NCI-H2081 (cell line): ENCODE data around the gene FILIP1L.

ENCODE experiments used
- DNase-seq, 2 experiments: peaks; one replicate each; lab custom pipeline; 2025; lab: John Stamatoyannopoulos, UW

FILIP1L gene

DNA sequence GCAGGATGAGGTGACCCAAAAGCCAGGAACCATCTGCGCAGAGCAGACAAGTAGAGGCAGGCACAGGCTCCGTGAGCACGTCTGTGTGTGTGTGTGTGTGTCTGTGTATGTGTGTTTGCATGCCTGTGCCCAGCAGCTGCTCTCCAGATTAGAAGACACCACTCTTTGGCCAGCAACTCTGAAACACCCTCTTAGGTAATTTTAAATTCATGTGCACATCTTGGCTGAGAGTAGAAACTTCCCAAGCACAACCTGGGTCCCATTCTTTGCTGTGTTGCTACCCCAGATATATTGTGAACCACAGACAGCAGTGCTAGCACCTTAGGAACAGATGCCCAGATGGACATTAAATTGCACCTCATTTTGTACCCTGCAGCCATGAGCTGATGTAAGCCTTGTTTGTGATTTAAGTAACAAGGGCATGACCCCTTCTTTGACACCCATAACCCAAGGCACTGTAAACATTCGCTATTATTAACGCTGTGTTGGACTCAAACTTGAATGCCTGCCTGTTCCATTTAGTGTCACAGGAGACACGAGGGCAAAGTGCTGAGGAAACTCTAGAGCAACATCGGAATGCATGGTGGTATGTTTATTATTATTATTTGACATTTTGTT lies at the start of gene FILIP1L:
TSS of gene FILIP1L (minus strand) at position 89 of the 618 bp plus-strand sequence.
- DNase-seq = no peak

DNA sequence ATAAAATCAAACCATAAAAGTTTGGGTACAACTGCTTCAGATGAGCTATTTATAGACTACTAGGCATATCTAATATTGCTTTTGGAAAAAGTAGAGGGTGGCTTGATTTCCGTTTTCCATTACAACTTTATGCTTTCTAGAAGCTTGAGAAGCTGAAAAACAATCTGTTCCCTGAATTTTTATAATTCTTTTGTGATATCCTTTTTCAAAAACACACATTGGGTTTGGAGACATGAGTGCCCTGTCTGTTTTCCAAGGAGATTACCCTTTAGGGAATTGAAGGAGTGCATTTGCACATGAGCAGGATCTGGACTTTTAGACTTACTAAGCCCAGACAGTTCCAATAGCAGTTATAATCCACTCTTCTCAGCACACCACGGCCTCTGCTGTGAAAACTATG lies 49.5 kb upstream of the FILIP1L start:
- DNase-seq = no peak

DNA sequence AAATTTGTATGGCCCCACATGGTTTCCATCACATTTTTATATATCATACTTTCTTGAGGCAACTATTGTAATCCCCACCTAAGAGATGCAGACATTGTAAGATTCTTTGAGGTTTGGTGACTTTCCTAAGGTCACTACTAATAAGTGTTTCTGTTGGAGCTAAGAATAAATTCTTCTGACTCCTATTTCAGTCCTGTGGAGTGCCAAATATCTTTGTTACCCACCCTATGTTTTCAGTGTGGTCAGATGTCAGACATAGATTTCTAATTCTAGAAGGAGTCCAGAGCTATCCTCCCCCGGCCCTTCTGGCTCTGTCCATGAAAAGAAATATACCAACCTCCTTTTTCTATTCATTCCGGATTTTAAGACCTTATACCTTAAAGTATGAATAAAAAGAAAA lies 46.2 kb upstream of the FILIP1L start:
- no peak for DNase-seq

DNA sequence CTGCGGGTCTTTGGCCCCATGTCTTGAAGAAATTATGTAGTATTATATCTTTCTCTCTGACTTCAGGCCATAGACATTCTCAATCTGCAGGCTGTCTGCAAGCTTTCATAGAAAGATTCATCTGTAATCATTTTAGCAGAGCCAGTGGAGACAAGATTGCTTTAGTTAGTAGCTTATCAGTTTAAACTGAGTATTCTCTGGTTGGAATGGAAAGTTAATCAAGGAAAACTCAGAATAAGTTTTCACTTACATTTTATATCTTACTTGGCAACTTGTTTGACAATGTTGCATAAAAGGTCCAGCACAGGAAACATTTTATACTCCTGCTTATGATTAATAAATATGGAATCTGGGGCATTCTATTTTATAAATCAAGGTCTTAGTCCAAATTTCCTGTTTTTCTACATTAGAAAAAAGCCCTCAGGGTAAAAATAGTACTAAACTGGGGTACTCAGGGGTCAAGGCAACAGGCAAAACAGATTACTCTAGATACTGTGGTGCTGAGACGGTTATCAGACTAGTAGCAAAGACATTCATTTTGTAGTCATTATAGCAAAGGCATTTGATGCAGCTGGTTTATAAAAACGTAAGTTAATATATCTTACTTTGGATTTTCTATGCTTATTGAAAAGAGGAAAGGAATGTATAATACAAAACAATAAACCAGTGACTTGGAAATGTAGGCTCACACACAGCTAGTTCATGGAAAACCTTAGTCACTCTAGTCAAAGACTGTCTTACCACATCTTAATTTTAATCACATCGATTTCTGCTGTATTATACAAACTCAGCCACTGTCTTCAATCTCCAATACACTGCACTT lies 45.2 kb upstream of the FILIP1L start:
- DNase-seq = no peak

DNA sequence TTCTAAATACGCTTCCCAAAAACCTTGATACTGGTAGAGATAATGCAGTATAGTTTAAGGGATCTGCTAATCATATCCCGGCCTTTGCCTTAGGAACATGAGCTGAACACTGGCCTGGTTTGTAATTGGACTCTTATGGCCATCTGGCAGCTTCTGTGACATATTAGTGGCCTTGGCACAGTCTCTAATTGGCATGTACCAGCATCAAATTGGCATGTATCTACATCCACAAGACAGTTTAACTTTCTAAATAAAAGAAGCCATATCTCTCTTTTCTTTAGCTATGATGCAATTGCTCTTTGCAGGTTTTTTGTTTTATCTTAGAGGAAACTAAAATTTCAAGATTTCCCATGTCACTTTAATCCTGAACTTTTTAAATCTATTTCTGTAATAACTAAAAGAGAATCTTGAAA lies 44.6 kb upstream of the FILIP1L start:
- DNase-seq = peak; percentile 78 to 90

DNA sequence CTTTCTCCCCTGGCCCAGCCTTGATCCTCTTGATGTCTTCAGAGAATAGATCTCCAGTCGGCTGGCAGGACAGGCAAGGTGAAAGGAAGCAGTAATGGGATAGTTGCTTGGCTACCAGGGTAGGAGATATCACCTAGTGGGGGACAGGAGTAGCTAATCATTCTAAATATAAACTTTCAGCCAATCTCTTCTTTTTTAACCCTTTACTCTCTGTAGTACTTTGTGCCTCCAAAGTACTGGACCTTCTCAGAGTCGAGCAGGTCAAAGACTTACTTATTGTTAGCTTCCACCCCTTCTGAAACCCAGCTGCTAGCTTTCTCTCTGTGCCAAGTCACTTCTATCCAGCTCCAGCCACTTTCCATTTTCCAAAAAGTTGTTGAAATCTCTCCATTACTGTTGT lies 43.4 kb upstream of the FILIP1L start:
- DNase-seq = no peak

DNA sequence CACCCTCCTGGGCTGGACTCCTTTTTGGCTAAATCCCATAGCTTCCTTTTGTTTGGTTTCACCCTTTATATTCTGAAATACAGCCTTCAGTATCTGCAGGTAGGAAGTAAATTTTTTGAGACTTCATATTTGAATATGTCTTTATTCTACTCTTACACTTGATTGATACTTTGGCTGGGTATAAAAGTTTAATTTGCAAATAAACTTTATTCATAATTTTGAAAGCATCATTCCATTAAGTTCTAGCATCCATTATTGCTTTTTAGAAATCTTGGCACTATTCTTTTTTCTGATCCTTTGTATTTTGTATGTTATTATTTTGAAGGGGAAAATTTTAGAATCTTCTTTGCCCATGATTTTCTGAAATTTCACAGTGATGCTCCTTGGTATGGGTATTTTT lies 41.3 kb upstream of the FILIP1L start:
- no peak for DNase-seq

DNA sequence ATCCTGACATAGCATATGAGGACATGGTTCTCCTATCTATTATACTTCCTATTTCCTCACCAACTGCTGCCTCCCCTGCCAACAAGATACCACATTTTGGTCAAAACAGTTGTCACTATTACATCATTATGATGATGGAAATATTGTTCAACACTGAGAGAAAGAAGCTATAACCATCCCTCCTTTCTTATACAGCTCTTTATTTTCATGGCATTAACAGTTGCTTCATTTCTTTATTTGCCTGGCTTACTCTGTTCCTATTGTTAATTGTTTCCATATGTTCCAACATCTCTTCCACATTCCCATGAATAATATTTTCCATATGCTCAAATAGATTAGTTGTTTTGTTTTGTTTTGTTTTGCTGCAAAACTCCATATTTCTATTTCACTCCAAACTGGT lies 40.8 kb upstream of the FILIP1L start:
- no peak for DNase-seq

DNA sequence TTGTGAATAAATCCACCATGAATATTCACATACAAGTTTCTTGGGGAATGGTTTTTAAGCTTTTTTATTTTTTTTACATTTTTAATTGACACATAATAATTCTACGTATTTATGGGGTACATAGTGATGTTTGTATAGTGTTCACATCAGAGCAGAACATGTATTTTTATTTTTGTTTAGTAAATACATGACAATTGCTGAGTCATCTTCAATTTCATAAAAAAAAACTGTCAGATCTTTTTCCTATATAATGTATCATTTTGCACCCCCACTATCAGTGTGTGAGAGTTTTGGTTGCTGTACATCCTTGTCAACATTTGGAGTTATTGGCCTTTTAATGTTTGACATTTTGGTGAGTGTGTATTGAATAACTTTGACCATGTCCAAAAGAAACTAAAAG lies 39.9 kb upstream of the FILIP1L start:
- DNase-seq = no peak

DNA sequence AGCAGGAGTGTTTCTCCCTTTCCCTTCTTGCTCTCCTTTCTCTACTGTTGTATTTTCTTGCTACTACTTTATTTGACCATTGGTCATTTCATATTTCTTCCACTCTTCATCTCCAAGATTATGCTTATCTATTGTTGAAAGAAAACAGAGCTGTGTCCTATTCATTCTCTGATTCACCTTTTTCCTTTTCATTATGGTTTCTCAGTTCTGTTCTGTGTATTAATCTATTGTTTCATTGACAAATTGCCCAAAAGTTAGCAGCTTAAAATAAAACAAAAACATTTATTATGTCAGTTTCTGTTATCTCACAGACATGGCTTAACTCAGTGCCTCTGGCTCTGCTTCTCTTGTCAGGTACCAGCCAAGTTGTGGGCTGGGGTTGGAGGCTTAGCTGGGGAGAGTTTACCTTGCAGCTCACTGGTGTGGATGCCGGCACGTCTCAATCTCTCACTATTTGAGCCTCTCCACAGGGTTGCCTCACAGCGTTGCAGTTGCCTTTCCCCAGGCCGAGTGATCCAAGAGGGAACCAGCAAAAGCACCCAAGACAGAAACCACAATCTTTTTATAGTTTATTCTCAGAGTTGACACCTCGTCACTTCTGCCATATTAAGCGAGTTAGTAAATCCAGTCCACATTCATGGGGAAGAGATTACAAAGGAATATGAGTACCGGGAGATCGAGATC lies 36.9 kb upstream of the FILIP1L start:
- no peak for DNase-seq

DNA sequence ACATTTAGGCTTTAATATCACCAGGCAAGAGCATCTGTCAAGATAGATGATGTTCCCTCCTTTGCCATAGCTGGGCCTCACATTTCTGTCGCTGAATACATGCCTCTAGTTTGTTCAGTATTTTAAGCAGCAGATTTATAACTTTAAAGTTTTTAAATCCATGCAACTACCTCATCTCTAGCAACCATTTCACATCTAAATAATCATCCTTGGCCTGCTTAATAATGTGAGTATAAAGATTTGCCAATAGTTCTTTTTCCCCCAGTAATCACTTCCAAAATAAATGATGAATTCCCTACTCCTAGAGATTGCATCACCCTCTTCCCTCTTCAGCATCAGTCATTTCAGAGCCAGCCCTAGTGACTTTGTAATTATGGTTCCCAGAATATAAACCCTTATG lies 36.2 kb upstream of the FILIP1L start:
- DNase-seq = no peak

DNA sequence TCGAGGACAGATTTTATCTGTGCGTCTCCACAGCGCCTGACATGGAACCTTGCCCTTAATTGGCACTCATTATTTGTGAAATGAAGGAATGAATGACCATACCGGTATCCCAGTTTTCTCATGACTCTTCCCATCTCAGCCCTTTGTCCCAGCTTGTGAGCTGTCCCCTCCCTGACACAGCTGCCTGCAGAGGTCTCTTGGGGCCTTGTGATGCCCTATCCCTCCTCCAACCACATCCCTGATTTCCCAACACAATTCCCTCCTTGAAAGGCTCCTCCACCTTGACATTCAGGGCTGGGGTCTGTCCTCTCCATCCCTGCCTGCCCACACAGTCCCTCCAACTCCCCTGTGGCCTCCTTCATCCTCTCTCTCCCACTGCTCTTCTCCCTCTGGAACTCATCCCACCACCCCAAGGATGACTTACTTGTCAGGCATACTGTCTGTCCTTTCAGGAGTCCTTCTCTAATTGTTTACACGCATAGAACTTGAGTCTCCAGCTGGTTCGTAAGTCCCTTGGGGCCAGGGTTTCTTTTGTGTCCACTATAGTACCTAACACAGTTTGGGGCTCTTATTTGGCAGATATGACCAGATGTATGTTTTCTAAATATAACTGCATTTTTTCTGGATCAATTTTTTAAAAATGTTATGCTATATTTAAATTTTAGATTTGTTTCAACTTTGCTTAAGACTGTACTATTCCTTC lies 35.6 kb upstream of the FILIP1L start:
- no peak for DNase-seq

DNA sequence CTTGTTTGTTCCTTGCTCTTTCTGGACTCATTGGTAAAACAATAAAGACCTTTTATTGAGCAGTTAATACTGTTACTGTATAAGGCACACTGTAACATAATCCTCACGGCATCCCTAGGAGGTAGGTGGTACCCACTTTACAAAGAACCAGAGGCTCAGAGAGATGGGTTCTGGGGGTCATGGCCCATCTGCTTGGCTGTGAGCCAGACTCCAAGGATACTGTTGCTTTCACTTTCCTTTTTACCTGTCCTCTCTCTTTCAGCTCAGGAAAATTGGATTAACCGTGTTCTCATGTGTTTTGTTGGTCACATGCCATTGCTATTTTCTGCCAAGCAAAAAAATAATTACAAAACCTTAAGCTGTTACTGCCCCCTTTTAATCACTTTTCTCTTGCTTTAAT lies 34.8 kb upstream of the FILIP1L start:
- DNase-seq = no peak

DNA sequence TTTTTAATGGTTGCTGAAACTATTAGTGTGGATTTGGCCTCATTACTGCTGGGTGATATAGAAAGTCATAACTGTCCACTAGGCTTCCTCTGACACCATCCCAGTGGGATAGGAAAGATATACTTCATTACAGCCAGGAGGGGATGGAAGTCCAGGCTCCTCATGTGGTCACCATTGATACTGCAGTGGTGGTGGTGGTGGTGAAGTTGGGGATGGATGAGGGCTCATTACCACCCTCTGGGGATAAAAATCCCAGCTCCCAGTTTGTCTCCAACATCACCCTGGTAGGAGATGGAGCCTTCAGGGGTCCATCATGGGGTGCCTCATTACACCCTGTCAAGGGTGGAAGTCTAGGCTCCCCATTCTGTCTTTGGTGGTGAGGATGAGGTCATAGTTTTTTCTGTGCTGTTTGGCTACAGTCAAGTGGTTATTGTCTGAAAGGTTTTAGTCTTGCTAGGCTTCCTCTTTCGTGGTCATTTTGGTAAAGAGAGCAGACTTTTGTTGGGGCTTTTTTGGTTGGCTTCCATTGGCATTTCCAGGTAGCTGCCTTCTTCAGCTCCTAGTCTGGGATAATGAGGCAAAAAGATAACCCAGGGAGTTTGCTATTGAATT lies 30.1 kb upstream of the FILIP1L start:
- DNase-seq = no peak

DNA sequence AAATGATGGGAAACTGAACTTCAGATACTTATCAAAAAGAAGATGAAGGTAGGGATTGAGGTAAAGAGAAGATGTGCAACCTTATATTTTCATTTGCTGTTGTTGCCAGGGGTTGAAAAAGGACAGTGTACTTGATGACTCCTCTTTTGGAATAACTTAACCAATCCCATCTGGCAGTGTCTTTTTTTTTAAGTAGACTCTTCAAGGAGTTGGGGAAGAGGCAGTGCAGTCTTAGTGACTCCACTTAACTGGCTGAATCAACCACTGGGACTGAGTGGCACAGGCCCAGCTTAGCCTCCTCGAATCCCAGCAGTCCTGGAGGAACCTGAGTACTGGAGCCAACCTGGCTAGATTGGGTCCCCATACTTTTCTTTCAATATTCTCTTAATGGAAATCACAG lies 27.3 kb upstream of the FILIP1L start:
- no peak for DNase-seq

DNA sequence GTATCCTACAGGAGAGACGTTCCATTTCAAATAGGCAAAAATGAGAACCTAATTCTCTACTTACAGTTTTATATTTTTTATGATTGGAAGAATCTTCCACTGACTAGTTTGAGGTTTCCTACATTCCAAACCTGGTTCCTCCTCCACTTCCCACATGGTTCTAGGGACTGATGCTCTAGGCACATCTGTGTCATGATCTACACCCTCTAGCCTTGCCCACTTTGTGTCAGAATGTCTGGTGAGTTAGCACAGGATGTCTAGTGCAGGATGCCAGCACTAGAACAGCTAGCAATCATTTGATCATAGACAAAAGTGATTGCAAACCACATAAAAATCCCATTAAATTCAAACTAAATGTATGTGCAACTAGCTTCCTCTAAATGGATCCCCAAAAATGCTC lies 26.7 kb upstream of the FILIP1L start:
- no peak for DNase-seq

DNA sequence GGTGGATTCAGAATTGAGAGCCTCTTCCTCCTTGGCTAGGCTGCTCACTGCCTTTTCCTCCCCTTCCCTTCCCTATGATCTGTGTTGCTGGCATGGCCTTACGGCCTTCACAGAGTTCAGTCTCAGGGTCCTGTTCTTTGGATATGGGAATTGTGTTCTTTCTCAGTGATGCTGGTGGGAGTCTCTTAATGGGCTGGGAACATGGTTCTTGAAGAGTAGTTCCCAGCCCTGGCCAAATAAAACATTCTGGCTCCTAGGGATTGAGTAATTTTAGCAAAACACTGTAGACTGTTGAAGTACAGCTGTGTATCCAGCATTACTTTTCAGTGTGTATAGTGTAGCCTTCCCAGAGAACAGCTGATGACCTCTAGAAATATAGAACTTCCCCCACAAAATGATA lies 22.6 kb upstream of the FILIP1L start:
- no peak for DNase-seq

DNA sequence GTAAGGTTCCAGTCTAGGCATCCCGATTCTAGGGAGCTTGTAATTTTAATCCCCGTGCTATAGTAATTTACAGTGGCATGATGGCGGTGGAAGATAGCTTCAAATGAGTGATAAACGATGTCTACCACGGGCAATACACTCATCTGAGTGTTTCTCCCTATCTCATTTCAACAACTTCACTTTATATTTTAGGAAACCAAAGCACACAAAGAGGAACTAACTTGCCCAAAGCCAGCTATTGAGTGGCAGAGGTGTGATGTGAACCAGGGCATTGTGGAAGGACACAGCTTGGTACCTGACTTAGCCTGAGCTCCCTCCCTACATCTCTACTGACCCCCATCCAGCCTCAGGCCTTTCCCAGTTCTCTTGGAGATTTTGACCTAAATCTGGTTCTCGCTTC lies 16.9 kb upstream of the FILIP1L start:
- DNase-seq = no peak

DNA sequence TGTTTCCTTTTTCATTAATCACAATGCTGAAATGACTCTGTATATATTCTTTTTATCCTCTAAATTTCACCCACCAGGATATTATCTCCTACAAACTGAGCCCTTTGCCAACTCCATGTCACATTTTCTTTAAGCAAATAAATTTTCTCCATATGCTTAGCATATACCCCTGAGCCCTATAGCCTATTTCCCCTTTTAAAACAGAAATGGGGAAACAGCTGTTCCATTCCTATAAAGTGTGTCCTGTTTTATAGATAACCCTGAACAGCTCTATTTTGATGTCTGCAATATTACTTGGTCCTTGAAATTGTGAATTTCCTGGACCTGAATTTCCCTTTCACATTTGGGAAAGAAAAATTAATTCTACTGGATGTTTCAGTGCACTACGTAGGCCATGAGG lies 15.6 kb upstream of the FILIP1L start:
- no peak for DNase-seq

DNA sequence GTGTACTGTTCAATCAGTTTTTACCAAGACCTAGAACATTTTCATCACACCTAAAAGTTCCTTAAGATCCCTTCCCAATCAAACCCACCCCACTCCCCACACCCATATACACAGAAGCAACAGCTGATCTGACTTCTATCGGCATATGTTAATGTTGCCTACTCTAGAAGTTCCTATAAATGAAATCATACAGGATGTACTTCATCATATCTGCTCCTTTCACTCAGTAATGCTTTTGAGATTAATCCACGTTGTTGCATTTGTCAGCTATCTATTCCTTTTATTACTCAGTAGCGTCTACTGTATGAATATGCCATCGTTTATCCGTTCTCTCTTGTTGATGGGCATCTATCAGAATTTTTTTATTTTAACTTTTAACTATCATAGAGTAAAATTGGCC lies 14.3 kb upstream of the FILIP1L start:
- no peak for DNase-seq

DNA sequence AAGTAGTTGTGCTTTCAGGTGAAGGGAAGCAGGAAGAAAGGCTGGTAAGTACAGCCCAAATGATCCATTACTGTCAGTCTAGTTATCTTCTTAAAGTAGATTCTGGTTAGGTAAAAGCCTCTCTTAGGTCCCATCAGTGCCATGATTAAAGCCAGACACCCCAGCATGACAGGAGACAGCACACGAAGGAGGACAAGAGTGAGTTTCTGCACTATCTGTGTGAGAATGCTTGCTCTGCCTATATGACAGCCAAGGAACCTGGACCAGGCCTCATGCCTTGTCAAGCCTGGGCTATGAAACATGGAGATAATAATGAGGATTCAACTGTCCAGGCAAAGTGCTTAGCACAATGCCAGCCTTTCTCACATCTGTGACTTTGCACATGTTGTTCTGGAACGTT lies 13.5 kb upstream of the FILIP1L start:
- no peak for DNase-seq
